Epithelial cell of proximal tubule (primary cell): Measurements from ENCODE around the gene LAMB4. TPM values are rescaled to one million over a fixed set of nuclear protein-coding genes. Genes with fewer than 3 reads are reported as not detected.

ENCODE experiments used
- DNase-seq: peaks from one replicate; pipeline ENCODE4 v3.0.0-alpha.2; 2011; ENCODE audit warnings: low read depth
- H3K4me3 ChIP-seq: 2 replicates; pipeline ENCODE4 v1.5.1; 2011; ENCODE audit warnings: low read depth, mild to moderate bottlenecking, low read length
- total RNA-seq: library from RNA; depleted of rRNA; stranded (reverse); fragments of >200 nt; gene quantifications from 2 replicates; pipeline ENCODE4 v1.2.3, GENCODE V29; 2015
- TF ChIP-seq, protein P1 (sequence below): conservative IDR thresholded peaks from 2 replicates; pipeline ENCODE4 v1.5.1; 2012; ENCODE audit warnings: low read depth, mild to moderate bottlenecking, low read length

Gene LAMB4
- total RNA-seq, 1 donor from 2014 or later, result 0.46 TPM

DNA sequence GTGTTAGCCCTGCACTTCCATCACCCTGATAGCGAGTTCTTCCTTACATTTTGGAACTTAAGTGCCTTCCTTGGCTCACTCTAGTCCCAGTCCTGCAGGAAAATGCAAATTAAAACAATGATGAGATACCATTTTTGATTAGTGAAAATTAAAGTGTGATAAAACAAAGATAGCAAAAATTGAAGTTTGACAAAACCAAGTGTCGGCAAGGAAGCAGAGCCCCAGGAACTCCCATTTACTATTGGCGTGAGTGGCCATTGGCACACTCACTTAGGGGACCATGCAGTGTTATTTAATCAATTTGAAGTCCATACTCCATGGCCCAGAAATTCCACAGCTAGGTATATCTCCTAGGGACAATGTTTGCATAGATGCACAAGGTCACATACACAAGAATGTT lies 28.4 kb downstream of the LAMB4 start:
- TF ChIP-seq, protein P1, sequence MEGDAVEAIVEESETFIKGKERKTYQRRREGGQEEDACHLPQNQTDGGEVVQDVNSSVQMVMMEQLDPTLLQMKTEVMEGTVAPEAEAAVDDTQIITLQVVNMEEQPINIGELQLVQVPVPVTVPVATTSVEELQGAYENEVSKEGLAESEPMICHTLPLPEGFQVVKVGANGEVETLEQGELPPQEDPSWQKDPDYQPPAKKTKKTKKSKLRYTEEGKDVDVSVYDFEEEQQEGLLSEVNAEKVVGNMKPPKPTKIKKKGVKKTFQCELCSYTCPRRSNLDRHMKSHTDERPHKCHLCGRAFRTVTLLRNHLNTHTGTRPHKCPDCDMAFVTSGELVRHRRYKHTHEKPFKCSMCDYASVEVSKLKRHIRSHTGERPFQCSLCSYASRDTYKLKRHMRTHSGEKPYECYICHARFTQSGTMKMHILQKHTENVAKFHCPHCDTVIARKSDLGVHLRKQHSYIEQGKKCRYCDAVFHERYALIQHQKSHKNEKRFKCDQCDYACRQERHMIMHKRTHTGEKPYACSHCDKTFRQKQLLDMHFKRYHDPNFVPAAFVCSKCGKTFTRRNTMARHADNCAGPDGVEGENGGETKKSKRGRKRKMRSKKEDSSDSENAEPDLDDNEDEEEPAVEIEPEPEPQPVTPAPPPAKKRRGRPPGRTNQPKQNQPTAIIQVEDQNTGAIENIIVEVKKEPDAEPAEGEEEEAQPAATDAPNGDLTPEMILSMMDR, result no peak

DNA sequence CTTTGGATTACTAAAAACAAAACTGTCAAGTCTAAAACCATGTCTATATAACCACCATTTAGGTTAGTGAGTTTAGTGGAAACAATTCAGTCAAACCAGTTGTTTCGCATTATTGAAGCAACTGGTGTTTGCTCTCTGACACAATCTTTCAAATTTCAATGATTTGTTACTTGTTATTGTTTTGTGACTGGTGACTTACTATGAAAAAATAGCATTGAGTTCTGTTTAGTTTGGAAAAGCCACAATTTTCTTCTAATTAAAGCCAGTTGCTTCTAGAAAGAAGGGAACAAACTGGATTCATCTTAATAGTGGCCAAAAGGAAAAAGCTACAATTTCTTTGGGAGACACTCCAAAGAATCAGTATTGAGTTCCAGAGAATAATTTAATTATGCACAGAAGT lies 30.4 kb downstream of the LAMB4 start:
- TF ChIP-seq, protein P1, result no peak
- no peak for DNase-seq

More for the DNA sequence above, 28.4 kb downstream of the LAMB4 start:
- H3K4me3 ChIP-seq, result no peak overlapping the region
- DNase-seq, result no peak

DNA sequence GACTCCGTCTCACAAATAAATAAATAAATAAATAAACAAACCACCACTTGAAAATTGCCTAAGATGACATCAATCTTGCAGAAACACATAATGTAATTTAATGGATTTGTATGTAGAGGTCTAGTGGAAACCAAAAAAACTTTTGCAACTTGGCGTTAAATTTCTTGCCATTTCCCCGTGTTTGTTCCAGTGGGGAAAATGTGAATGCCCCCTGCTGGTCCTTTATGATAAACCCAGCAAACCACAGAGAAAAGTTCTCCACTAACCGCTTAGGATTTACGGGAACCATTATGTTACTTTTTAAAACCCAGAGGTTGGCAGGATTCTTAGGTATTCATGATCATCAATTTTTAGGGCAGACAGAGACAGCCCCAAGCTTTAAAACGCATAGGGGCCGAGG lies 32.5 kb downstream of the LAMB4 start:
- no peak overlapping the region for H3K4me3 ChIP-seq
- TF ChIP-seq, protein P1, result peak; percentile 78
- DNase-seq, result no peak

More for the DNA sequence above, 30.4 kb downstream of the LAMB4 start:
- no peak overlapping the region for H3K4me3 ChIP-seq

DNA sequence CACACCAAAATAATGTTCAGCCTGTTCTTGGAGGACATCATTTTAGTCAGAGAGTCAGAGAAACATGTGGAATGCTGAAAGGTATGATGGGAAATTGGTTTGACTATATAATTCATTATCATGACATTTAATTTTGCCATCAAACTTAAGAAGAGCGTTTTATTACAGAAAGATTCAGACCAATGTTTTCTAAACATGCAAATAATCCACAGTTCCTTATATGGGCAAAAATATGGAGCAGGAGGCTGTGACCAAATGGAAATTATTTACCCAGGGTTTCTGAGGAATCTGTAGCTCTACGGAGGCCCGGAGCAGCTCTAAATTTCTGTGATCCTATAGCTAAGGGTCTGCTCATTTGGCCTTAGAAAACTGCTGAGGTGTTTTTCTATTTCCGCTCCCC lies 33.2 kb downstream of the LAMB4 start:
- no peak for DNase-seq
- H3K4me3 ChIP-seq, result no peak overlapping the region
- TF ChIP-seq, protein P1, result no peak

DNA sequence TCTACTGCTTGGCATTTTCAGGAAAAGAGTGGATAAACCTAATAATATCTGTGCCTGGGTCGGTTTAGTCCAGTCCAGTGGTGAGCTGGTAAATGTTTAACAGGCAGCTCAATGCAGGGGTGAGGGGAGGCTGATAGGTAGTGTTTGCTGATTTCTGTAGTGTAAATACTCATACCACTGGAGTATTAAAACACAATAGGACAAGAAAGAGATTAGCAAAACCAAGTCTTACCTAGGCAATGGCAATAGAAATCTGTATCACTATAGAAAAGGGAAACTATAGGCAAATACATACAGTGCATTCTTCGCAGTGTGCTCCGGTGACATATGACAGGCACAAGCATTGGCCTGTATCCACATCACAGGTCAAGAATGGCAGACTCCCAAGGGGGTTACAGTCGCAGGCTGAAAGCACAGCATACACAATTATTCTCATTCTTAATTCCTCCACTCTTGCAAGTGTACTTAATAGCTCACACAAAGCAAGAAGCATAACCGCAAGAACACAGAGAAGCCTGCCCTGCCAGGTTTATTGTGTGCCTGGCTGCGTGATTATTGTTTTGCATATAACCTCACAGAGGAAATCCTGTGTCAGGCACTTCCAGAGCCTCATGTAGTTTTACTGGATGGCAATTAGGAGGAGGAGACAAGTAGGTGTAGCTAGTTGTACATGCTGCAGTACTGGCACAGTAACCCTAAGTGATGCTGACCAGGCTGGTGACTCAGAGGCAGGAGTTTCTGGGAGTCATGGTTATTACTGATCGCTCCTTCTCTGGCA lies 35.0 kb downstream of the LAMB4 start:
- TF ChIP-seq, protein P1, result no peak
- H3K4me3 ChIP-seq, result peak overlapping the region; percentile 44
- peak; percentile 93 for DNase-seq

DNA sequence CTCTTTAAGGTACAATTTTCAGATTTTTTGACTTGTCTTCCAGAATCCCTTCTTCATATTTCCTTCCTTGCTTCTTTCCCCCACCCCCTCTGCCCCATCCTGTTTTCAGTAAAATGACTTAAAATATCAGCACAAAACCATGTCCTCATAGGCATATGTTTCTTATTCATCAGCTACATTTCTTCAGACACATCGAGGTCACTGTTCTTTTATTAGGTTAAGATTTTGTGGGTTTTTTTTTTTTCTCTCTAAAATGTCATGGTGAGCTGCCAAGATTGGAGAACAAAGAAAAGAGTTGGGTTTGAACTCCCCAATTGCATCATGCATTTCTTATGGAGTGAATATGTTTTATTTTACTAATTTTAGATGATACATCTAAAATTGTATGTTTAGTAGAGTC lies 35.8 kb downstream of the LAMB4 start:
- DNase-seq, result no peak
- H3K4me3 ChIP-seq, result peak overlapping the region; percentile 44
- TF ChIP-seq, protein P1, result no peak

DNA sequence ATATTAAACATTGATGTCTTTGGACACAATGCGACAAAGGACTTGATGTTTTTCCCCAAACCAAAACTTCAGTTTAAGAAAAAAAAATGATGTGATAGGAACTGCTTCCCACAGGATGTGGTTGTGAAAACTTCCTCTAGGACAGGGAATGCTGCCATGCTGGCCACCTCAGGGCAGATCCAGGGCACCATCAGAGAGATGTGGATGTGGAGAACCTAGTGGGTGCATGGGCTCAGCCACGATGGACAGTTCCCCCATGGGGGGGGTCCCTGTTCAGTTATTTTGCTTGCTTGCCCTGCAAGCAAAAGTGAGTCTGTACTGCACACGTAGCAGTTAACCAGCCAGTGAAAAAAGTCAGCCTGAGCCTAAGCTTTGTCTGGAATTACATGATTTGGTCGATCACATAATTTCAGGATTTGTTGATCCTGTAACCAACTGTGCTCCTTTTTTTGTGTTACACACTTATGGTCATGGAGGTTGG lies 36.3 kb downstream of the LAMB4 start:
- H3K4me3 ChIP-seq, result no peak overlapping the region
- DNase-seq, result no peak

More for the DNA sequence above, 36.3 kb downstream of the LAMB4 start:
- TF ChIP-seq, protein P1, result no peak
